Calu3 (cell line): Measurements from ENCODE around the gene NELL1. TPM values are rescaled to one million over a fixed set of nuclear protein-coding genes. Genes with fewer than 3 reads are reported as not detected.

Experiments used
- BruUV-seq: library from RNA; stranded (reverse); fragments of 400-500 nt; replicated peaks from 2 replicates; lab custom pipeline; 2021; lab: Mats Ljungman, UMichigan
- CTCF ChIA-PET: fragments of 300-600 bp; sonication (Branson Sonifier 250); formaldehyde crosslinking; loops from one replicate; lab custom pipeline; 2022; ENCODE audit warnings: antibody characterized with exemption; lab: Charles Lee
- DNase-seq: peaks from one replicate; pipeline ENCODE4 v3.0.0; 2022
- H3K27ac Mint-ChIP-seq: one replicate; pipeline ENCODE4 v1.8.0; 2022; ENCODE audit warnings: mixed read lengths; ENCODE audit not compliant: unreplicated experiment
- H3K27me3 Mint-ChIP-seq: one replicate; pipeline ENCODE4 v1.8.0; 2022; ENCODE audit warnings: mixed read lengths; ENCODE audit not compliant: unreplicated experiment
- H3K36me3 Mint-ChIP-seq: one replicate; pipeline ENCODE4 v1.8.0; 2022; ENCODE audit warnings: mild to moderate bottlenecking, moderate library complexity, mixed read lengths; ENCODE audit not compliant: insufficient read depth, unreplicated experiment
- H3K4me1 Mint-ChIP-seq: one replicate; pipeline ENCODE4 v1.8.0; 2022; ENCODE audit warnings: mild to moderate bottlenecking, low read depth, mixed read lengths; ENCODE audit not compliant: unreplicated experiment
- H3K4me3 Mint-ChIP-seq: one replicate; pipeline ENCODE4 v1.8.0; 2022; ENCODE audit warnings: mild to moderate bottlenecking, low read depth, moderate library complexity, mixed read lengths; ENCODE audit not compliant: unreplicated experiment
- H3K9me3 Mint-ChIP-seq: one replicate; pipeline ENCODE4 v1.8.0; 2022; ENCODE audit warnings: low read depth, mixed read lengths; ENCODE audit not compliant: unreplicated experiment
- intact Hi-C: fragments of 100-400 bp; cut with micrococcal nuclease; formaldehyde crosslinking; loops from one replicate; pipeline ENCODE4 v1.10.0; 2022; ENCODE audit not compliant: unreplicated experiment
- total RNA-seq: library from RNA; stranded (reverse); gene quantifications from 2 replicates; pipeline ENCODE4 v1.2.3, GENCODE V29; 2022
- TF ChIP-seq, protein P1 (sequence below): fragments of 200-600 bp; IDR thresholded peaks from one replicate; pipeline ENCODE4 v1.8.0; 2022; ENCODE audit warnings: antibody characterized with exemption; ENCODE audit not compliant: unreplicated experiment

NELL1 gene
- total RNA-seq, 1 experiment from 2014 or later: not detected

DNA sequence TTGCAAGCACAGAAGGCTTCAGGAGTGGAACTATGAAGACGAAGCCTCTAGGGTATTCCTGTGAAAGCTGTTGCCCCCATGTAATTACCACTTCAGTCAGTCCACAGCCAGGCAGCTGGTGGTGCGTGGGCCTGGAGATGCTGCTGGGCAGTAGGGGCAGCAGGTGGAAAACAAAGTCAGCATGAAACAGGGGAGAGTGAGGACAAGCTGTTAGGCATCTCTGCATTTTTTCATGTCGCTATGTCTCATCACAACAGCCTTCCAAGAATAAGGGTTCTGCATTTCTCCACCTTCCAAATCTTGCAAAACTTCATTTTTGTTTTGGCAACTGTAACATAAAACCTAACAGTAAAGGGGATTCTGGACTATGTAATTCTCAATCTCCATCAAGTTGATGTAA is 757.5 kb downstream of the NELL1 start:
- Mint-ChIP-seq H3K4me3 (no peak overlapping the region), H3K9me3 (no peaks in the 10 kb centered on the region), H3K36me3 (no peaks in the 10 kb centered on the region), H3K27ac (no peak overlapping the region), H3K4me1 (no peaks in the 10 kb centered on the region), H3K27me3 (no peaks in the 10 kb centered on the region)
- intact Hi-C loops: no loop called here
- TF ChIP-seq, protein P1, sequence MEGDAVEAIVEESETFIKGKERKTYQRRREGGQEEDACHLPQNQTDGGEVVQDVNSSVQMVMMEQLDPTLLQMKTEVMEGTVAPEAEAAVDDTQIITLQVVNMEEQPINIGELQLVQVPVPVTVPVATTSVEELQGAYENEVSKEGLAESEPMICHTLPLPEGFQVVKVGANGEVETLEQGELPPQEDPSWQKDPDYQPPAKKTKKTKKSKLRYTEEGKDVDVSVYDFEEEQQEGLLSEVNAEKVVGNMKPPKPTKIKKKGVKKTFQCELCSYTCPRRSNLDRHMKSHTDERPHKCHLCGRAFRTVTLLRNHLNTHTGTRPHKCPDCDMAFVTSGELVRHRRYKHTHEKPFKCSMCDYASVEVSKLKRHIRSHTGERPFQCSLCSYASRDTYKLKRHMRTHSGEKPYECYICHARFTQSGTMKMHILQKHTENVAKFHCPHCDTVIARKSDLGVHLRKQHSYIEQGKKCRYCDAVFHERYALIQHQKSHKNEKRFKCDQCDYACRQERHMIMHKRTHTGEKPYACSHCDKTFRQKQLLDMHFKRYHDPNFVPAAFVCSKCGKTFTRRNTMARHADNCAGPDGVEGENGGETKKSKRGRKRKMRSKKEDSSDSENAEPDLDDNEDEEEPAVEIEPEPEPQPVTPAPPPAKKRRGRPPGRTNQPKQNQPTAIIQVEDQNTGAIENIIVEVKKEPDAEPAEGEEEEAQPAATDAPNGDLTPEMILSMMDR: no peak
- no peak for DNase-seq
- no TSS peak for BruUV-seq
- CTCF ChIA-PET: no interaction called here

- CTCF ChIA-PET: no interaction called here
- Mint-ChIP-seq H3K36me3 (no peaks in the 10 kb centered on the region), H3K4me3 (no peak overlapping the region), H3K27ac (no peak overlapping the region), H3K4me1 (no peaks in the 10 kb centered on the region), H3K27me3 (no peaks in the 10 kb centered on the region), H3K9me3 (no peaks in the 10 kb centered on the region)
- TF ChIP-seq, protein P1: no peak
- BruUV-seq: no TSS peak
- intact Hi-C loops: no loop called here
- DNase-seq: no peak
These were observed 758.3 kb downstream of the NELL1 start for GRCh38 chr11:21427726-21428125.

- H3K4me1 Mint-ChIP-seq: no peaks in the 10 kb centered on the region
- no peak overlapping the region for H3K4me3 Mint-ChIP-seq
- CTCF ChIA-PET: no interaction called here
- no peaks in the 10 kb centered on the region for H3K27me3 Mint-ChIP-seq
- TF ChIP-seq, protein P1: no peak
- no peak overlapping the region for H3K27ac Mint-ChIP-seq
- intact Hi-C loops: no loop called here
- no peak for DNase-seq
- no TSS peak for BruUV-seq
- no peaks in the 10 kb centered on the region for H3K36me3 Mint-ChIP-seq
- H3K9me3 Mint-ChIP-seq: no peaks in the 10 kb centered on the region
These were observed 759.4 kb downstream of the NELL1 start for GRCh38 chr11:21428796-21429195.

DNA sequence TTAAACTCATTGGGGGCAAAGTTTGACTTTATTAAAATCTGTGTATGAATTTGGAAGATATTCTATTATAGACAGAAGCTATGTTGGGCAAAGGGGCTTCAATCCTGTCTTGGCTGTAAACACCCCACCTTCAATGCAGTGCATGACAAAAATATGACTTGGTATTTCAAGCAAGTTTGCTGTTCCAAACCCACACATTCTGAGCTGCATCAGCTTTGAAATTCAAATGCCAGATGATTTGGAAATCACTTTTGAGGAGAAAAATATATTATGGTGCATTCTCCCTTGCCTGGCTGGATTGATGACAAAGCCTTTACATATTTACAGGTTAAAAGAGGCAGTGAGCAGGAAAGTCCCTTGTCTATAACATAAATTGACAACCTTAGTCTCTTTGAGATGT is 760.0 kb downstream of the NELL1 start:
- H3K4me3 Mint-ChIP-seq: no peak overlapping the region
- CTCF ChIA-PET: no interaction called here
- no peaks in the 10 kb centered on the region for H3K36me3 Mint-ChIP-seq
- H3K9me3 Mint-ChIP-seq: no peaks in the 10 kb centered on the region
- intact Hi-C loops: no loop called here
- TF ChIP-seq, protein P1: no peak
- no peaks in the 10 kb centered on the region for H3K27me3 Mint-ChIP-seq
- DNase-seq: no peak
- H3K4me1 Mint-ChIP-seq: no peaks in the 10 kb centered on the region
- H3K27ac Mint-ChIP-seq: no peak overlapping the region
- no TSS peak for BruUV-seq
